ENCODE results near the gene PPM1L. TPM values are rescaled to one million over a fixed set of nuclear protein-coding genes. Genes with fewer than 3 reads are reported as not detected.
"Not testable (repeated sequence)": the region's sequence is repeated elsewhere in the genome, so short reads cannot be mapped to it uniquely, and the experiment has no call there.

The PPM1L gene
- total RNA-seq, 4 donors from 2014 or later: 30.8 to 88.1 (median 52.7) TPM

- Histone ChIP-seq H3K4me3 (no peak overlapping the region), H3K4me1 (no peaks in the 10 kb centered on the region), H3K9me3 (no peaks in the 10 kb centered on the region), H3K27me3 (no peaks in the 10 kb centered on the region), H3K27ac (replicated peaks in 1 of 4) (no peak overlapping the region), H3K36me3 (no peaks in the 10 kb centered on the region)
- 96% methylated on average over 3 of the region's 3 CpGs for WGBS
- no peak for TF ChIP-seq CTCF (IDR thresholded peaks at IDR 0.05)
- no peak for TF ChIP-seq POLR2A (IDR thresholded peaks at IDR 0.05; ENCODE audit: low read depth)
- TF ChIP-seq POLR2AphosphoS5 (IDR thresholded peaks at IDR 0.05): no peak
- no peak for TF ChIP-seq EP300 (IDR thresholded peaks at IDR 0.05)
- no peak for DNase-seq (ENCODE audit: extremely low spot score)
- intact Hi-C loops (cut with DNase I): no loop called here
Observed at GRCh38 chr3:160981217-160981938, 225.3 kb downstream of the PPM1L start.

- Histone ChIP-seq H3K4me1 (no peaks in the 10 kb centered on the region), H3K27me3 (no peaks in the 10 kb centered on the region), H3K9me3 (no peaks in the 10 kb centered on the region), H3K36me3 (no peaks in the 10 kb centered on the region), H3K4me3 (no peak overlapping the region), H3K27ac (replicated peaks in 1 of 4) (no peak overlapping the region)
- intact Hi-C loops (cut with DNase I): no loop called here
- WGBS: 71% methylated on average over 1 of the region's 1 CpG
- no peak for DNase-seq (ENCODE audit: extremely low spot score)
- TF ChIP-seq POLR2AphosphoS5 (IDR thresholded peaks at IDR 0.05) (no peak), POLR2A (IDR thresholded peaks at IDR 0.05; ENCODE audit: low read depth) (no peak), EP300 (IDR thresholded peaks at IDR 0.05) (no peak), CTCF (IDR thresholded peaks at IDR 0.05) (no peak)
Observed at GRCh38 chr3:160982491-160982890, 226.5 kb downstream of the PPM1L start.

GRCh38 chr3:160983900-160984299 is 227.9 kb downstream of the PPM1L start:
- intact Hi-C loops (cut with DNase I); H3K9me3 ChIP-seq; H3K27ac ChIP-seq (replicated peaks in 1 of 4); H3K36me3 ChIP-seq; DNase-seq (ENCODE audit: extremely low spot score); H3K4me1 ChIP-seq; H3K4me3 ChIP-seq; H3K27me3 ChIP-seq: not testable (repeated sequence)
- 79% methylated on average over 6 of the region's 6 CpGs for whole genome bisulfite sequencing

- no peak overlapping the region for H3K27ac ChIP-seq (replicated peaks in 1 of 4)
- 31% methylated on average over 2 of the region's 2 CpGs for WGBS
- no peaks in the 10 kb centered on the region for H3K36me3 ChIP-seq
- H3K9me3 ChIP-seq: no peaks in the 10 kb centered on the region
- H3K27me3 ChIP-seq: no peaks in the 10 kb centered on the region
- intact Hi-C loops (cut with DNase I): no loop called here
- no peak overlapping the region for H3K4me3 ChIP-seq
- H3K4me1 ChIP-seq: peaks cover 0 to 3% (median 0%) of the 10 kb centered on the region in 4 donors
- no peak for DNase-seq (ENCODE audit: extremely low spot score)
- no peak for TF ChIP-seq POLR2AphosphoS5 (IDR thresholded peaks at IDR 0.05)
- TF ChIP-seq CTCF (IDR thresholded peaks at IDR 0.05): no peak
- TF ChIP-seq POLR2A (IDR thresholded peaks at IDR 0.05; ENCODE audit: low read depth): no peak
- TF ChIP-seq EP300 (IDR thresholded peaks at IDR 0.05): no peak
Observed at GRCh38 chr3:160986069-160986468, 230.0 kb downstream of the PPM1L start.

- 75% methylated on average over 4 of the region's 4 CpGs for WGBS
- no peaks in the 10 kb centered on the region for H3K9me3 ChIP-seq
- intact Hi-C loops (cut with DNase I): no loop called here
- no peak overlapping the region for H3K27ac ChIP-seq (replicated peaks in 1 of 4)
- DNase-seq (ENCODE audit: extremely low spot score): no peak
- no peak overlapping the region for H3K4me3 ChIP-seq
- no peaks in the 10 kb centered on the region for H3K27me3 ChIP-seq
- TF ChIP-seq POLR2AphosphoS5 (IDR thresholded peaks at IDR 0.05): no peak
- TF ChIP-seq POLR2A (IDR thresholded peaks at IDR 0.05; ENCODE audit: low read depth): no peak
- no peak for TF ChIP-seq CTCF (IDR thresholded peaks at IDR 0.05)
- no peak for TF ChIP-seq EP300 (IDR thresholded peaks at IDR 0.05)
- H3K36me3 ChIP-seq: no peaks in the 10 kb centered on the region
- peaks cover 0 to 3% (median 0%) of the 10 kb centered on the region in 4 donors for H3K4me1 ChIP-seq
Observed at GRCh38 chr3:160987982-160988964, 232.2 kb downstream of the PPM1L start.
